NB4 (cell line): ENCODE measurements around the gene ZBTB9.
"Not testable (repeated sequence)": the region's sequence is repeated elsewhere in the genome, so short reads cannot be mapped to it uniquely, and the experiment has no call there.

Experiments used
- DNase-seq: peaks from one replicate; pipeline ENCODE4 v3.0.0; 2010; ENCODE audit warnings: low read depth
- H3K4me3 ChIP-seq: one replicate; pipeline ENCODE4 v1.5.1; 2011; ENCODE audit warnings: mild to moderate bottlenecking, low read depth, low read length, moderate library complexity
- MYC ChIP-seq: IDR thresholded peaks from 2 replicates; pipeline ENCODE4 v1.6.1; 2011; ENCODE audit warnings: low read depth, low read length
- POLR2A ChIP-seq: IDR thresholded peaks from 2 replicates; pipeline ENCODE4 v1.6.1; 2011; ENCODE audit warnings: mild to moderate bottlenecking; ENCODE audit not compliant: insufficient read length; ENCODE audit errors: extremely low read depth
- TF ChIP-seq, protein P1 (sequence below): IDR thresholded peaks from 2 replicates; pipeline ENCODE4 v1.6.1; 2011; ENCODE audit warnings: low read depth, low read length
- TF ChIP-seq, protein P2 (sequence below): IDR thresholded peaks from one replicate; pipeline ENCODE4 v1.5.1; 2012; ENCODE audit warnings: low read depth, low read length

Gene ZBTB9

DNA sequence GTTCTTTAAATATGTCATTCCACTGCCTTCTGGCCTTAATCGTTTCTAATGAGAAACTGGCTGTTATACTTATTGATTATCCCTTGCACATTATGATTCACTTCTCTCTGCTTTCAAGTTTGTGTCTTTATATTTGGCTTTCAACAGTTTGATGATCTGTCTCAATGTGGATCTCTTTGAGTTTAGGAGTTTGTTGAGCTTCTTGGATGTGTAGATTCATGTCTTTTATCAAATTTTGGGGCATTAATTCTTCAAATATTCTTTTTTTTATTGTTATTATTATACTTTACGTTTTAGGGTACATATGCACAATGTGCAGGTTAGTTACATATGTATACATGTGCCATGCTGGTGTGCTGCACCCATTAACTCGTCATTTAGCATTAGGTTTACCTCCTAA is 29.3 kb downstream of the ZBTB9 start:
- TF ChIP-seq, protein P1, sequence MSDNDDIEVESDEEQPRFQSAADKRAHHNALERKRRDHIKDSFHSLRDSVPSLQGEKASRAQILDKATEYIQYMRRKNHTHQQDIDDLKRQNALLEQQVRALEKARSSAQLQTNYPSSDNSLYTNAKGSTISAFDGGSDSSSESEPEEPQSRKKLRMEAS: no peak
- no peak for TF ChIP-seq MYC
- TF ChIP-seq, protein P2, sequence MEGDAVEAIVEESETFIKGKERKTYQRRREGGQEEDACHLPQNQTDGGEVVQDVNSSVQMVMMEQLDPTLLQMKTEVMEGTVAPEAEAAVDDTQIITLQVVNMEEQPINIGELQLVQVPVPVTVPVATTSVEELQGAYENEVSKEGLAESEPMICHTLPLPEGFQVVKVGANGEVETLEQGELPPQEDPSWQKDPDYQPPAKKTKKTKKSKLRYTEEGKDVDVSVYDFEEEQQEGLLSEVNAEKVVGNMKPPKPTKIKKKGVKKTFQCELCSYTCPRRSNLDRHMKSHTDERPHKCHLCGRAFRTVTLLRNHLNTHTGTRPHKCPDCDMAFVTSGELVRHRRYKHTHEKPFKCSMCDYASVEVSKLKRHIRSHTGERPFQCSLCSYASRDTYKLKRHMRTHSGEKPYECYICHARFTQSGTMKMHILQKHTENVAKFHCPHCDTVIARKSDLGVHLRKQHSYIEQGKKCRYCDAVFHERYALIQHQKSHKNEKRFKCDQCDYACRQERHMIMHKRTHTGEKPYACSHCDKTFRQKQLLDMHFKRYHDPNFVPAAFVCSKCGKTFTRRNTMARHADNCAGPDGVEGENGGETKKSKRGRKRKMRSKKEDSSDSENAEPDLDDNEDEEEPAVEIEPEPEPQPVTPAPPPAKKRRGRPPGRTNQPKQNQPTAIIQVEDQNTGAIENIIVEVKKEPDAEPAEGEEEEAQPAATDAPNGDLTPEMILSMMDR: no peak
- DNase-seq: no peak
- H3K4me3 ChIP-seq: no peak overlapping the region

- not testable (repeated sequence) for DNase-seq, H3K4me3 ChIP-seq
Measured at GRCh38 chr6:33484673-33485262, 30.4 kb downstream of the ZBTB9 start.

- not testable (repeated sequence) for DNase-seq, H3K4me3 ChIP-seq
Measured at GRCh38 chr6:33485680-33486079, 31.3 kb downstream of the ZBTB9 start.

- TF ChIP-seq POLR2A: no peak
- TF ChIP-seq, protein P1: no peak
- no peak for TF ChIP-seq MYC
- TF ChIP-seq, protein P2: no peak
- DNase-seq: no peak
- H3K4me3 ChIP-seq: no peak overlapping the region
Measured at GRCh38 chr6:33488339-33488738, 34.0 kb downstream of the ZBTB9 start.

DNA sequence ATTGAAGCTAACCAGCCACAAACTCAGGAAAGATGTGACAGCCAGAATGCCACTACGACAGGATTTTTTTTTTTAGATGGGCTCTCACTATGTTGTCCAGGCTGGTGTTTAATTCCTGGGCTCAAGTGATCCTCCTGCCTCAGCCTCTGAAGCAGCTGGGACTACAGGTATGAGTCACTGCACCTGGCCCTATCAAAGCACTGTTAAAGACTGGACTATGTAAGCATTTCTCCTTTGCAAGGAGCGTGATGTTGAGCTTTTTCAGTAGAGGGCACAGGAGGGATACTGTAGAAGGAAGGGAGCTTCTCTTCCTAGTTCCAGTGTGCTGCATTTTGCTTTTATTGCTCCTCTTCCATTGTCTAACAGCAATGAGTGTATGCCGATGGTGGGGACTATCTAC is 35.8 kb downstream of the ZBTB9 start:
- TF ChIP-seq, protein P2: peak; percentile 6
- TF ChIP-seq, protein P1: no peak
- peak; percentile 38 for DNase-seq
- no peak overlapping the region for H3K4me3 ChIP-seq

GRCh38 chr6:33490621-33491020 is 36.2 kb downstream of the ZBTB9 start:
- no peak for DNase-seq
- TF ChIP-seq, protein P2: no peak
- TF ChIP-seq MYC (no peak), POLR2A (no peak)
- TF ChIP-seq, protein P1: no peak
- no peak overlapping the region for H3K4me3 ChIP-seq

GRCh38 chr6:33492093-33492492 is 37.7 kb downstream of the ZBTB9 start:
- TF ChIP-seq POLR2A: no peak
- TF ChIP-seq, protein P2: peak; percentile 18
- H3K4me3 ChIP-seq: no peak overlapping the region
- peak; percentile 42 for DNase-seq
